ENCODE measurements around the gene AVL9. TPM values are rescaled to one million over a fixed set of nuclear protein-coding genes. Genes with fewer than 3 reads are reported as not detected.
"Not testable (repeated sequence)": the region's sequence is repeated elsewhere in the genome, so short reads cannot be mapped to it uniquely, and the experiment has no call there.

AVL9 gene
- 35.2 and 45.5 TPM in 2 replicates for total RNA-seq

DNA sequence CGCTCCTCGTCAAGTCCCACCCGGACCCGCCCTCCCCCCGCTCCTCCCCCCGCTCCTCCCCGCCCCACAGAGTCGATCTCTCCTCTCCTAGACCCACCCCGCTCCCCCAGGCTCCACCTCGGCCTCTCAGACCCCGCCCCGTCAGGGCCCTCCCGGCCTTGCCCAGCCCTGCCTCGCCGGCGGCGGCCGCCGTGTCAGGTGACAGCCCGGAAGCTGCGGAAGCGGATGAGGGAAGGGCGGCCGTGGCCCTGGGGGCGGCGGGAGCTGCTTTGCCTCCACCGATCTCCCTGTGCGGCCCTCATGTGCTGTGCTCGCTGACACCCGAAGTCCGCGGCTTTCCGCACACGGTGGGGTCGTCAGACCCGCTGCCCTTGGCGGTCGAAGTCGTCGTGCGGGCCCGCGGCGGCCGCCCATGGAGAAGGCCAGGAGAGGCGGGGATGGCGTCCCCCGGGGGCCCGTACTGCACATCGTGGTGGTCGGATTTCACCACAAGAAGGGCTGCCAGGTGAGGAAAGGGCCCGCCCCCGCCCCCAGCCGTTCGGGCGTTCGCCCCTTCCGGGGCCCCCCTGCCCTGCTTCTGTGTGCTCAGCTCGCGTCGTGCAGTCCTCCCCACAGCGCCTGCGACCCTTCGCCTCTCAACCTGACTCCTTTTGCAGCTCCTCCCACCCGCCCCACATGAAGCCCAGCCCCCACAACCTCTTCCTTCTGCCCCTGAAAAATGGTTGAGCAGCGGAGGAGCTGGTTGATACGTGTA lies at the start of gene AVL9:
Gene AVL9, plus strand, starts transcription at position 192 of the 754 bp plus-strand sequence. Its CDS starts 221 bp downstream, at position 413.
- DNase-seq (ENCODE audit: low read depth in 2 of 2), result peak; percentile 91 to 97

DNA sequence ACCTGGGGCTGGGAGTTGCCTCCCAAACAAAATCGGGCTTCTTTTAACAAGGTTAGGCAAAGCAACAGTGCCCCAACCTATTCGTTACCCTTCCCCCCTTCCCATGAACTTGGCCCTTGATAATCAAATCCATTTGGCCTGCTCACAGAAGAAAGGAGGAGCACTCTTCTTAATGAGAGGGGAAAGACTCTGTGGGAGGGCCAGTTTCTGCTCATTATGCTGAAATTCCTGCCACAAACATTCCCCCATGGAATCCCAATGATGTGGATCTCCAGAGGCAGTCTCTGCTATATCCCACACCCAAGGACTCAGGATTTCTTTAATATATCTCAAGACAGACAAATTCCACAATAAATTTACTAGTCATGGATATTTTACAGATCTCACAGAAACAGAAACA lies 48.1 kb upstream of the AVL9 start:
- no peak for DNase-seq (ENCODE audit: low read depth in 2 of 2)

DNA sequence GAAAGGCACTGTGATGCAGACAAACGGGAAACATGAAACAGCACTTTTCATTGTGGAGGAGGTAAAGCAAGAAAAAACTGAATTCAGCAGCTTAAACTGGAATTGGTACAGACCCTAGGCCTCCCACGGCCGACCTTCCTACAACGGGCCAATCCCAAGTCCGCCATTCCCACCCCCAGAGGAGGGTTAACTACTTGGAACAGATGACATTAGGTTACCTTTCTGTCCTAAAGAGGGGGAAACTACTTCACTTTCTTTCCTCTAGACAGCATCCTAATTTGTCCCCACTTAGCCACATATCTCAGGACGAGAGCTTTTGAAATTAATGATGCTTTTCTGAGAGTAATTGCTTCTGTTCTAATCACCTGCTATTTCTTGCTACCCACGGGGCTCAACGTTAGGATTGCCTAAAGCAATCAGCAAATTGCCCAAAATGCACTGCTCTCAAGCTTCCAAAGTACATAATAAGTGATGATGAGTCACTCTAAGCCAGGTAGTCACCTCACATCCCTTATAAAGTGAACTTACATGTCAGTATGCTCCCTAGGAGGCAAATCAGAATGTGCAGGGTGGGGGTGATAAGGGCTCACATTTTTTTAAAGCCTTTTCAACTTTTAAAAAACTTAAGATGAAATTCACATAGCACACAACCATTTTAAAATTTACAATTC lies 41.8 kb upstream of the AVL9 start:
- no peak for DNase-seq (ENCODE audit: low read depth in 2 of 2)

DNA sequence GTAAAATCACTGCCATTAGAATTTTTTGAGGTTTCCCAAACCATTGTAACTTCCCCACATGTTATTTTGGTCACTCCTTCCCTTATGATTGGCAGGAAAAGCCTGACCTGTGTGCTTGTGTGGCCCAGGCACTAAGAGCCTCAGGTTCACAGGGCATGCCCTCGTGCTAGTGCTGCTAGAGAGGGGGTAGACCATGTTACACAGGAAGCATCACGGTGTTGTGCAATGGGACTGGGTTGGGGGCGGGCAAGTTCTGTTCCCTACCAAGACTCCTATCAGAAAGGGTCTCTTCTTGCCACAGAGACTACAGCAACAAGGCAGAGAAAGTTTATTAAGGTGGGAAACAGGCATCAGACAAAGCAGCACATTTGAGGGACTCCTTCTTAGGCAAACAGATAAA lies 37.3 kb upstream of the AVL9 start:
- no peak for DNase-seq (ENCODE audit: low read depth in 2 of 2)

DNA sequence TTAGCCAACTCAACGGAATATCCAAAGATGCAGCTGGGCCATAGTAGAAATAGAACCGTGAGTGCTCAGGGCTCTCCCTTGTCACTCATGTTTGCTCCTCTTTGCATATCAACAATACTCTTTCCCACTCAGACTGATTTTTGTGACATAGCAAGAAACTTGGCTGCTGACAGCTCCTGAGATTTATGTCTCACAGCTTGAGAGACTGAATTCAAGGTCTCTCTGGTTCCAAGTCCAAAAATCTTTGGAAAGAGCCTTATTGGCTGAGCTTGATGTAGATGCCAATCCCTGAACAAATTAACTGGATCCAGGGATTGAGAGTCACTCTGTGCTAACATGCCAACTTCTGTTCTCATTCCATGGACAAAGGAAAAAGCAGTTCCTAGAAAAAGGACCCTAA lies 35.5 kb upstream of the AVL9 start:
- no peak for DNase-seq (ENCODE audit: low read depth in 2 of 2)

DNA sequence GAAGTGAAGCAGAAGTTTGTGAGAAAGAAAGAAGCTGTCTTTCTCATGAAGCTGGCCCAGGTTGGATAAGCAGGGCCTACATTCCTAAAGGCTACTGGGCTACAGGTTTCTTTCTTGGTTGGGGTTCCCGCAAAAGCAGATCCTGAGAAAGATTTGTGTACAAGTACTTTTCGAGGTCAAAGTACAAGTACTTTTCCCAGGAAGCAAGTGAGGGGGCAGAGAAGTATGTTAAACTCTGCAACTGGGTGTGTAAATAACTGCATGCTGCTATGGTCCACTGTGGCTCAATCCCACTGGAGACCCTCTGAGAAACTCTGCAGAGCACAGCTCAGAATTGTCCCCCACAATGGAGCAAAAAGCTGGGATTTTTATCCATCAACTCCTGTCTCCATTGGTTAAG lies 33.8 kb upstream of the AVL9 start:
- no peak for DNase-seq (ENCODE audit: low read depth in 2 of 2)

DNA sequence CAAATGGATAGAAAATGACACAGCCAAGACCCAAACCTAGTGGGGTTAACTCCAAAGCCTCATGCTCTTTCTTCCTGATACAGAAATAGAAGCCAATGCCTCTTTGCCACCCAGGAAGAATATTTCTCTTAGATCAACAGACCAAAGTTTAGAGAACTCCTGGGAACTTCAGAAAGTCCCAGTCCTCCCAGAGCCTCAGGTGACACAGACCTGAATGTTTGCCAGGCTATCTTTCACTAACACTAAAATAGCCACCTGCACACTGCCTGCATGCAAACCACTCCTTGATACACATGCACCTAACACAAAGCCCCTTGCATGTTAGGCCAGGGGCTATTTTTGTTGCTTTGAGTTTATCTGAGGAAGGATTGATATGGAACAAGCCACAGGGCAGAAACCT lies 32.8 kb upstream of the AVL9 start:
- no peak for DNase-seq (ENCODE audit: low read depth in 2 of 2)

DNA sequence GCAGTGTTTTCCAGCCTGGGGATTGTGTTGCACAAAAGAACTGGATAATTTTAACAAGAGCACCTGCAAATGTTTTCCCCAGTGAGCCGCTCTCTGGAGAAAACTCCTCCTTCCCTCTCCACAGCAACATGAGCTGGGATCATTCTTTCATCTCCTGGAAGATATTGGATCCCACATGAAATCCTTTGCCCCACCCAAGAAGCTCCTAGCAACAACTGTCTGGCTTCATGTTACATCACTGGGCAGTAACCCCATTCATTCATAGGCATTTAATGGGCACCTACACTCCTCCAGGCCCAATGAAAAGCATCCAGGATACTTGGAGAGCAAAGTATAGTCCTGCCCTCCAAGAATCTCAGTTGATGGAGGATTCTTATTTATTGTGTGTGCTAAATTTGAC lies 32.3 kb upstream of the AVL9 start:
- DNase-seq (ENCODE audit: low read depth in 2 of 2), result no peak

DNA sequence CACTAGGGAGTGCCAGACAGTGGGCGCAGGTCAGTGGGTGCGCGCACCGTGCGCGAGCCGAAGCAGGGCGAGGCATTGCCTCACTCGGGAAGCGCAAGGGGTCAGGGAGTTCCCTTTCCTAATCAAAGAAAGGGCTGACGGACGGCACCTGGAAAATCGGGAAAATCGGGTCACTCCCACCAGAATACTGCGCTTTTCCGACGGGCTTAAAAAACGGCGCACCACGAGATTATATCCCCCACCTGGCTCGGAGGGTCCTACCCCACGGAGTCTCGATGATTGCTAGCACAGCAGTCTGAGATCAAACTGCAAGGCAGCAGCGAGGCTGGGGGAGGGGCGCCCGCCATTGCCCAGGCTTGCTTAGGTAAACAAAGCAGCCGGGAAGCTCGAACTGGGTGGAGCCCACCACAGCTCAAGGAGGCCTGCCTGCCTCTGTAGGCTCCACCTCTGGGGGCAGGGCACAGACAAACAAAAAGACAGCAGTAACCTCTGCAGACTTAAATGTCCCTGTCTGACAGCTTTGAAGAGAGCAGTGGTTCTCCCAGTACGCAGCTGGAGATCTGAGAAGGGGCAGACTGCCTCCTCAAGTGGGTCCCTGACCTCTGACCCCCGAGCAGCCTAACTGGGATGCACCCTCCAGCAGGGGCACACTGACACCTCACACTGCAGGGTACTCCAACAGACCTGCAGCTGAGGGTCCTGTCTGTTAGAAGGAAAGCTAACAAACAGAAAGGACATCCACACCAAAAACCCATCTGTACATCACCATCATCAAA lies 30.5 kb upstream of the AVL9 start:
- not testable (repeated sequence) for DNase-seq (ENCODE audit: low read depth in 2 of 2)

DNA sequence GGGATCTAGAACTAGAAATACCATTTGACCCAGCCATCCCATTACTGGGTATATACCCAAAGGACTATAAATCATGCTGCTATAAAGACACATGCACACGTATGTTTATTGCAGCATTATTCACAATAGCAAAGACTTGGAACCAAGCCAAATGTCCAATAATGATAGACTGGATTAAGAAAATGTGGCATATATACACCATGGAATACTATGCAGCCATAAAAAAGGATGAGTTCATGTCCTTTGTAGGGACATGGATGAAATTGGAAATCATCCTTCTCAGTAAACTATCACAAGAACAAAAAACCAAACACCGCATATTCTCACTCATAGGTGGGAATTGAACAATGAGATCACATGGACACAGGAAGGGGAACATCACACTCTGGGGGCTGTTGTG lies 25.3 kb upstream of the AVL9 start:
- DNase-seq (ENCODE audit: low read depth in 2 of 2), result not testable (repeated sequence)

DNA sequence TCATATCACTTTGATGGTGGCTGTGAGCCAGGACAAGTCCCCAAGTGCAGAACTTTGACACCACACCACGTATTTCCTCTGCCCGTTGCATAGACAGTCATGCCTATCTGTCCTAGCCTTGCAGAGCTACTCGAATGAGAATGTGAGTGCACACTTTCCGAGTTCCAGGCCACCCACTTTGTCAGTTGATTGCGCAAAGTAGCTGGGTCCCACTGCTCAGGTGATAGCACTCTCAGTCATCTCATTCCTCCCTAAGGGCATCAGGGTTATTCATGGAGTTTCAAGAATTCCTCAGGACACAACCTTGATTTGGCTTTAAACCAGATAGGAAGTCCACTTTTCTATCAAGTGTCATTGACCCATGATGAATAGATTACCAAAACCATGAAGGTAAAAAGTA lies 24.4 kb upstream of the AVL9 start:
- no peak for DNase-seq (ENCODE audit: low read depth in 2 of 2)

DNA sequence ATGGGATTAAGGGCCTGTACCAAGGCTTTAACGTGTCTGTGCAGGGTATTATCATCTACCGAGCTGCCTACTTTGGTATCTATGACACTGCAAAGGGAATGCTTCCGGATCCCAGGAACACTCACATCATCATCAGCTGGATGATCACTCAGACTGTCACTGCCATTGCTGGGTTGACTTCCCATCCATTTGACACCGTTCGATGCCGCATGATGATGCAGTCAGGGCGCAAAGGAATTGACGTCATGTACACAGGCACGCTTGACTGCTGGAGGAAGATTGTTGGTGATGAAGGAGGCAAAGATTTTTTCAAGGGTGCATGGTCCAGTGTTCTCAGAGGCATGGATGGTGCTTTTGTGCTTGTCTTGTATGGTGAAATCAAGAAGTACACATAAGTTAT lies 23.3 kb upstream of the AVL9 start:
- no peak for DNase-seq (ENCODE audit: low read depth in 2 of 2)

DNA sequence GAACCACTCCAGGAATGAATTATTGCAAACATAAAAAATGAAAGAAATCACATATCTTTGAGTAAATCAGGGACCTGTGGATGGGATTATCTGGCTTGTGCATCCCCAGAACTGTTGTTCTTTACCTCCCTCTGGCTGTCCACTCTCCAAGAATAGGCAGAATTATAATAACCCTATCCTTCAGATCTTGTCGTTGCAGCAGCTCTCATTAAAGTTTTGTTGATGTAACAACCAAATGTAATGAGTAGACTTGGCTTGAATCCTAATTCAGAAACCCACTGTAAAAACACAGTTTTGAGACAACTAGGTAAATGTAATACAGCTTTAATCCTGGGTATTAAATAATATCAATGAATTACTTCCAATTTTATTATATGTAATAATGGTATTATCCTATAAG lies 21.3 kb upstream of the AVL9 start:
- DNase-seq (ENCODE audit: low read depth in 2 of 2), result no peak

DNA sequence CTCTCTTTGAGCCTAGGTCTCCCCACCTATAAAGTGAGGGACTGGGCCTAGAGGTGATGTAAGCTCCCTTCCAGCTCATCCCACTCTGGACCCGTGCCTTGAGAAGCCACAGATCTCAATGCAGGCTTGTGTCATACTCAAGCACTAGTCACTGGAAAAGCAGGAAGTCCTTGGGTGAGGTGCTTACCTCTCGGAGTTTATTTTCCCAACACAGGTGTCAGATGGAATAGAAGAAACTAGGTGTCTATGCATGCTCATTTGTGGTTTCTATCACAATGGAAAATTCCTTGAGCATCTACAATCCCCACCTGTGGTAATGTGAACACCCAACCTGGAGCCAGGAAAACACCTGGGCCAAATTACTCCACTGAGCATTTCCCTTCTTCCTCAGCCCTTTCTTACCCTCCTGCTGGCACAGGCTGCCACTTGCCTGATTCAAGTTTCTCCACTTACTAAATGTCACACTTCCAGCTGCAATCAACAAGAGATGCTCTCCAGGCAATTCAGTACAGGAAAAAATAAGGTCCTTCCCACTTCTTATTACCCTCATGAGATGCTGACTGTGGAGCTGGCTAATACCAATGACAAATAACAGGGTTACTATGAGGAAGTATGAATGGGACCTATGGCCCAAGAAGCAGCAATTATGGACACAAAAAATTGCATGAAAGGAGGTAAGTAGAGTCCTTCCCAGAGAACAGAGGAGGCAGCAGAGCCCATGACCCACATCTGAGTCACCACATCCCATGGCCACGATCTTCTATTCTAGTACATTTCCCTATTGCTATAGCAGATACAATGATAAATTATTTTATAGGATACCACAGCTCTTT lies 18.3 kb upstream of the AVL9 start:
- peak in 1 of 2 donors; percentile 45 for DNase-seq (ENCODE audit: low read depth in 2 of 2)

DNA sequence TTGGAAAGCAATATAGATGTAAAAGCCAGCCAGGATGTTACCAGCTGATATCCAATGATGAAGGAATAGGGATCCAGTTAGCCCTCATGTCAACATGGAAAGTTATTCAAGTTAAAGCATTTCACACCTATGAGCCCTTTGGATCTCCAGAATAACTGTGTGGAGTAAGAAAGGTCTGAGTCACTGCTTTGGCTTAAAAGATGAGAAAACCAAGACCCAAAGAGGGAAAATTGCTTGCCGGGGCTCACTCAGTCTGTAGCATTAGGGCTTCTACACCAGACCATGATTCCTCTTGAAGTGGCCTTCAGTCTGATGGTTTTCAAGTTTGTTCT lies 17.7 kb upstream of the AVL9 start:
- no peak for DNase-seq (ENCODE audit: low read depth in 2 of 2)

DNA sequence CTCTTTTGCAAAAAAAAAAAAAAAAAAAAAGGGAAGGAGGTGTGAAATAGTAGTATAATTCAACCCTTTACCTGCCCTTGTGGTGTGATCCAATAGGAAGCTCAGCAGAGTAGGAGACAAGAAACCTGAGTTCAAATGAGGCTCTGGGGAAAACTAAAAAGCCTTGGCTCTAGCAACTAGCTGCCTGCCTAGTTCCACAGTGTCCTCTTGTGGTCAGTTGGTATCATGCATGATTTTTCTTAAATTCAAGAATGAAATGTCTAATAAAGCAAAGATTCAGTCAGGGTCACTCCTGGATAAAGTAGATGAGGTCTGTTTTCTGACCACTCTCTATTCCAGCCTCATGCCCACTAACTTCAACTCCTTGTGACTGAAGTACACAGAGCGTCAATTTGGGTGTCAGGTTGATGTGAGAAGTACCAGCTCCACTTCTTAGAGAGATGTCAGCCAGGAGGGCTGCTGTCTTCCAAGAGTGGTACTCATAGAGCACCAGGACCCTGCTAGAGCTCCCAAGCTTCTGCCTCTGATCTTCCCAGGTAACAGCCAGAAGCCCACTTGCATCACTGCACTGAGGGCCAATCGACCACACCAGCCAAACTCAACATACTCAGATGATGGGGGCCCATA lies 15.6 kb upstream of the AVL9 start:
- peak in 1 of 2 donors; percentile 59 for DNase-seq (ENCODE audit: low read depth in 2 of 2)

DNA sequence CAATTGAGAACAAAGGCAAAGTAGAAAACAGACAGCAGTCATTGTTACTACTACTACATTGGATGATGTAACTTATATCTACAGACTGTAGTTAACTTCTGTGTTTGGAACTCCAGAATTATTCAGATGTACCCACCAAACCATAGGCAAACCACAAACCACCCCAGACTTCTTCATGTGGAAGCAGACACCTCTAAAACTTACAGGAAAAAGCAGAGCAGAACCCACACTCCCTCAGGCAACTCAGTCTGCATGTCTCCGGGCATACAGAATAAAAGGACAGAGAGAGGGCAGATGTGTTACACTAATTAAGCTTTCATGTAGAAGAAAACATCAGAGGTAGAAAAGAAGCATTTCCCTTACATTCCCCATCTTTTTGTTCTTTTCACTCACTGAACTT lies 14.1 kb upstream of the AVL9 start:
- DNase-seq (ENCODE audit: low read depth in 2 of 2), result no peak

DNA sequence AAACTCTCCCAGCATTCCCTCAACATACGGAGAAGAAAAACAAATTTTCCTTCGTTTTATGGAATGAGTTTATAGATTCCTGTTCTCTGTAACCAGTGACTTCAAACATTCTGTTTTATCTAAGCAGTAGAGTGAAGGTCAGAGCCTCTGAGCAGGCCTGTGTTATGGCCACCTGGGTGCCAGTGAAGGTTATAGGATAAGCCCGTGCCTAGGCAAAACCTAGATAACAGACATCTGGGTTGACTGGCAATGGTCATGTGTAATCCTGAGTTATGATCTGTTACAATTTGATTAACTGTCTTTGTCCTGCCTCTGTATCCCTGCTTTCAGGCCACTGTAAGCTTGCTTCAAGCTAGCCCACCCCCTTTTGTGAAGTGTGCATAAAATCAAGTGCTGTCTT lies 13.4 kb upstream of the AVL9 start:
- no peak for DNase-seq (ENCODE audit: low read depth in 2 of 2)

DNA sequence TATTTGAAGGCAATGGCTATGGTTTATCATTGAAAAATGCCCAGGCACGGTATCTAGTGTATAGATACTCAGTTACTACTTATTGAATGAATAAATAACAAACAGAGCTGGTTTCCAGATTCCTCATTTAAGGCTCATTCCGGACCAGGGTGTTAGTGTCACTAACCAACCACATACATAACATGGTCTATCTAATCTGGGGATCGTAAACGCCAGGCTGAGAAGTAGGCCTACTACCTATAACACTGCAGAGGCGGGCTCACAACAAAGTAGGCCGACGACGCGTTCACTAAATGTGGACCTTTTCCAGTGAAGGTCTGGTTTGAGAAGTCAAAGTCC lies 5.5 kb upstream of the AVL9 start:
- DNase-seq (ENCODE audit: low read depth in 2 of 2), result no peak

DNA sequence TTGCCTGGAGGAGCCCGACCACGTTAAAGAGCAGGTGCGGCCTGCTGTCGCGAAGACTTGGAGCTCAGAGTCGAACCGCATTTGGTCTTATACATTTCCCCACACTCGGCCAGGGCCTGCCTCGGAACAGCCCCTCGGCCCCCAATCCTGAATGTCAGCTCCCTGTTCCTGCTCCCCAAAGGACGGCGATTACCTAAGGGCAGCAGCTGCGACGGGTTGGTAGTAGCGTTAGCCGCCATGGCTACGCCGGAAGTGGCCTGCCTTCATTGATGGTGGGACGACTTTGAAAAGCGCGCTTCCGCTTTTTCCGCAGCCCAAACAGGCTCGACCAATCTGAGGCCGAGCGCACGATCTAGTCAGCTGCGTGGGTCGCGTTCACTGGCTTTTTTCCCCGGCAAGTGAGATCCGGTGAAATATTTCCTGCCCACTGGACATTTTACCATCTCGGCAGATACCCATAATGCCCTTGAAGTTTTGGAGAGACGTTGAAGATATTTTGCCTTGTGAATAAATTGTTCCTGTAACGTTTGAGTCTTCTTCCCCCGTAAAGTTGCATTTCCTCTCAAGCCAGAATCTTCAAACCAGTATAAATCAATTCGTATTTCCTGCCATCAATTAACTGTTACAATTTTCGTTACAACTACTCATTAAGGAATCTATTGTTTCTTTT lies 5.0 kb upstream of the AVL9 start, which contains the start of gene LSM5:
Gene LSM5, minus strand, starts transcription at position 254 of the 670 bp plus-strand sequence. Its CDS starts 15 bp downstream, at position 239.
- DNase-seq (ENCODE audit: low read depth in 2 of 2), result peak; percentile 93 to 95

DNA sequence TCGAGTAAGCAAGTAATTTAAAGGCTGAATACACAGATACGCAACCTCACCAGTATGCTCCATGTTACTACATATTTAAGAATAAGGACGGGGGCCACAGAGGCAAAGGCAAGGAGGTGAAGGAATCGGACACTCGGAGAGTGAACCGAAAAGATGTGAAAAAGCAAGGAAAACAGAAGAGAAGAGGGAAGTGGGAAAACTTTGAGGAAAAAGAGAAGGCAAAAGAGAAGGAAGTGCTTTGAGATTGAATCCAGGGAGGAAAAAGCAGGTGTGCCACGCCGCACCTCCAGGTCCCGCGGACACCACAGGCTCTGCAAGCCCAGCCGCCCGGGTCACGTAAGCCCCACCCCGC lies 367 bp upstream of the AVL9 start:
- DNase-seq (ENCODE audit: low read depth in 2 of 2), result no peak

All from dermis microvascular lymphatic vessel endothelial cell (primary cell).